HepG2 (cell line): ENCODE results near the gene SLC25A10. TPM values are rescaled to one million over a fixed set of nuclear protein-coding genes. Genes with fewer than 3 reads are reported as not detected.

Source experiments
- ATAD3A ChIP-seq: sonication (generic); formaldehyde crosslinking; IDR thresholded peaks from 2 replicates; pipeline ENCODE4 v1.4.0; 2020; ENCODE audit warnings: missing genetic modification reagents
- ATF6 ChIP-seq: sonication (generic); formaldehyde crosslinking; conservative IDR thresholded peaks from 2 replicates; pipeline ENCODE4 v1.4.0; 2020; ENCODE audit warnings: missing genetic modification reagents
- ELK4 ChIP-seq: sonication (generic); formaldehyde crosslinking; IDR thresholded peaks from 2 replicates; pipeline ENCODE4 v1.9.0; 2021; ENCODE audit warnings: missing genetic modification reagents, borderline replicate concordance
- KAT2B ChIP-seq: fragments of 150-350 bp; IDR thresholded peaks from 2 replicates; pipeline ENCODE4 v1.6.1; 2014; ENCODE audit warnings: low read depth, low read length, borderline replicate concordance
- KAT8 ChIP-seq: IDR thresholded peaks from 2 replicates; pipeline ENCODE4 v1.6.1; 2016; ENCODE audit warnings: missing genetic modification reagents, missing compliant biosample characterization
- KDM5A ChIP-seq: fragments of 200-600 bp; sonication (generic); IDR thresholded peaks from 2 replicates; pipeline ENCODE4 v1.7.0; 2018; ENCODE audit warnings: antibody characterized with exemption, mild to moderate bottlenecking, low read length, borderline replicate concordance
- MLLT10 ChIP-seq: sonication (generic); formaldehyde crosslinking; IDR thresholded peaks from 2 replicates; pipeline ENCODE4 v1.4.0; 2020; ENCODE audit warnings: missing genetic modification reagents
- MLXIP ChIP-seq: sonication (generic); formaldehyde crosslinking; IDR thresholded peaks from 2 replicates; pipeline ENCODE4 v1.9.0; 2021; ENCODE audit warnings: missing genetic modification reagents, borderline replicate concordance
- NPAS2 ChIP-seq: sonication (generic); formaldehyde crosslinking; IDR thresholded peaks from 2 replicates; pipeline ENCODE4 v1.8.0; 2022; ENCODE audit warnings: mild to moderate bottlenecking, missing genetic modification reagents, borderline replicate concordance
- RNF219 ChIP-seq: sonication (generic); formaldehyde crosslinking; IDR thresholded peaks from 2 replicates; pipeline ENCODE4 v1.5.0; 2020; ENCODE audit warnings: mild to moderate bottlenecking, missing genetic modification reagents
- SIN3B ChIP-seq: fragments of 150-350 bp; IDR thresholded peaks from 2 replicates; pipeline ENCODE4 v1.6.1; 2014; ENCODE audit warnings: low read length
- SNAI1 ChIP-seq: sonication (generic); formaldehyde crosslinking; IDR thresholded peaks from 2 replicates; pipeline ENCODE4 v1.5.0; 2020; ENCODE audit warnings: mild to moderate bottlenecking, missing genetic modification reagents, borderline replicate concordance
- TCF7 ChIP-seq: sonication (generic); IDR thresholded peaks from 2 replicates; pipeline ENCODE4 v1.6.1; 2016; ENCODE audit warnings: antibody characterized with exemption, low read depth
- ZBTB21 ChIP-seq: sonication (generic); formaldehyde crosslinking; IDR thresholded peaks from 2 replicates; pipeline ENCODE4 v1.4.0; 2020; ENCODE audit warnings: missing genetic modification reagents
- ZFP1 ChIP-seq: IDR thresholded peaks from 2 replicates; pipeline ENCODE4 v1.6.1; 2016
- ZNF143 ChIP-seq: sonication (generic); formaldehyde crosslinking; IDR thresholded peaks from 2 replicates; pipeline ENCODE4 v1.4.0; 2020; ENCODE audit warnings: missing genetic modification reagents
- ZNF282 ChIP-seq: fragments of 450-650 bp; IDR thresholded peaks from 2 replicates; pipeline ENCODE4 v1.6.1; 2018; ENCODE audit not compliant: partially characterized antibody
- ZNF326 ChIP-seq: sonication (generic); formaldehyde crosslinking; IDR thresholded peaks from 2 replicates; pipeline ENCODE4 v1.4.0; 2020; ENCODE audit warnings: missing genetic modification reagents, borderline replicate concordance
- ZNF558 ChIP-seq: sonication (generic); formaldehyde crosslinking; IDR thresholded peaks from 2 replicates; pipeline ENCODE4 v1.9.0; 2022; ENCODE audit warnings: mild to moderate bottlenecking, missing genetic modification reagents, borderline replicate concordance
- ZNF652 ChIP-seq: IDR thresholded peaks from 2 replicates; pipeline ENCODE4 v1.6.1; 2016; ENCODE audit warnings: low read depth, borderline replicate concordance
- ZNF674 ChIP-seq: sonication (generic); formaldehyde crosslinking; IDR thresholded peaks from 2 replicates; pipeline ENCODE4 v1.5.0; 2020; ENCODE audit warnings: low read depth, mild to moderate bottlenecking, missing genetic modification reagents
- polyA plus RNA-seq, 8 experiments: library from polyadenylated mRNA; depleted of rRNA in 3 of 8; stranded (reverse) in 7 of 8; unstranded in 1 of 8; fragments of >200 nt; fragmentation: Illumina TruSeq in 4 of 8; extraction: Trizol in 4 of 8; gene quantifications; 2 replicates each; pipeline versions ENCODE4 v1.2.1 to v1.2.3, GENCODE V29; 2011 to 2016; ENCODE audit warnings: low read depth in 4 of 8, missing spikeins in 1 of 8, mixed read lengths in 1 of 8; ENCODE audit not compliant: insufficient read depth in 1 of 8
- total RNA-seq, 5 experiments: library from RNA; depleted of rRNA; stranded (reverse); fragments of >200 nt; fragmentation: Illumina TruSeq; extraction: Trizol; gene quantifications; 2 replicates each; pipeline ENCODE4 v1.2.3, GENCODE V29; 2016; ENCODE audit warnings: low read depth in 1 of 5

Gene SLC25A10
- total and polyA plus RNA-seq, 2 of the 13 experiments (the other 11 are each of a cell fraction or from before 2014, with no cell fraction given): 46.5 to 140 TPM

- TF ChIP-seq SNAI1 (CRISPR knock-in tag): peak; percentile 98
- no peak for TF ChIP-seq NPAS2 (CRISPR knock-in tag)
- TF ChIP-seq SIN3B: no peak
- peak; percentile 80 for TF ChIP-seq ZBTB21 (CRISPR knock-in tag)
- TF ChIP-seq ZFP1 (CRISPR knock-in tag): peak; percentile 85; the same call in 1 of the 2 replicates
- TF ChIP-seq RNF219 (CRISPR knock-in tag): 0 out of 2 replicates have a peak, but pooled peaks have one; percentile 71
- TF ChIP-seq KAT8 (CRISPR knock-in tag): peak; percentile 96
- TF ChIP-seq MLXIP (CRISPR knock-in tag): peak; percentile 83; the same call in 1 of the 2 replicates
- no peak for TF ChIP-seq ZNF674
- TF ChIP-seq ZNF326 (CRISPR knock-in tag): no peak
- TF ChIP-seq TCF7: peak; percentile 42; the same call in 1 of the 2 replicates
- TF ChIP-seq ELK4 (CRISPR knock-in tag): peak; percentile 79; the same call in 1 of the 2 replicates
- peak; percentile 98 for TF ChIP-seq ZNF558 (CRISPR knock-in tag)
- no peak for TF ChIP-seq ZNF282
- TF ChIP-seq KAT2B: no peak
- peak; percentile 61; the same call in 1 of the 2 replicates for TF ChIP-seq ZNF652 (CRISPR knock-in tag)
- TF ChIP-seq ATF6 (CRISPR knock-in tag): peak; percentile 89
- TF ChIP-seq MLLT10 (CRISPR knock-in tag): no peak
- no peak for TF ChIP-seq KDM5A
- peak; percentile 69; the same call in 1 of the 2 replicates for TF ChIP-seq ZNF143 (CRISPR knock-in tag)
- peak; percentile 91; the same call in 1 of the 2 replicates for TF ChIP-seq ATAD3A (CRISPR knock-in tag)
Measured at GRCh38 chr17:81727324-81728031, 15.4 kb downstream of the SLC25A10 start (continued).
